ENCODE results near the gene TNFRSF1B.

The TNFRSF1B gene

DNA sequence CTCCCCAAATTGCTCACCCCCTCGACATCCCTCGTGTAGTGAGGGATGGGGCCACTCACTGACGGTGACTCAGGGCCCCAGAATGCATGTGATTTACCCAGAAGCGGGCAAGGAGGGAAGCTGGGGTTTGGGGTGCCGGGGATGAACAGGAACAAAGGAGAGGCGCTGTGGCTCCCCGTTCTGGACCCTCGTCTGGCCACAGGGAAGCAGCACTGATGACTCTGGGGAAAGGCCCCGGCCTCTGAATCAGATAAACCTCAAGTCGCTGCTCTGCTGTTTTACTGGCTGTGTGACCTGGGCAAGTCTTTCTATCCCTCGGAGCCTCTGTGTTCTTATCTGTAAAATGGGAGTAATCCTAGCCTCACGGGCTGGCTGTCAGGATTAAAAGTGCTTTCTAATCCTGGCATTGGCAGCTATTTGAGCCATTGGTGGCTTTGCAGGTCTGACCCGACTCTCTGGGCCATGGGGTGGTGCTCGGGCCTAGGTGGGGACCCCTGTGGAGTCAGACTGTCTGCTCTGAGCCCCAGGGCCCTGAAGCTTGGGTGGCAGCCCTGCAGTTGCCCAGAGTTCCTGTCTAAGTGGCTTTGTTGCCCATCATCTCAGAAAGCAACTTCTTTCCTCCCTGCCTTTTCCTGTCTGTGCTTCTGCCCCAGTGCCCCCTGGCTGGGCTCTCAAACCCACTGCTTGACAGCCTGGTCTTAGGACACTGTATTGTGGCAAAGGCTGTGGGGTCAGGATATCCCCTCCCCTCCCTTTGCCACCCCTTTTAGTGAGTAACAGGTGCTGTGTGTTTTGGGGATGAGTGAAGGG is 5.5 kb downstream of the TNFRSF1B start:
- 0 out of 2 replicates have a peak, but pooled peaks cover under 1% of the 10 kb centered on the region for H3K4me1 ChIP-seq (ENCODE audit: insufficient read depth, low read length)

DNA sequence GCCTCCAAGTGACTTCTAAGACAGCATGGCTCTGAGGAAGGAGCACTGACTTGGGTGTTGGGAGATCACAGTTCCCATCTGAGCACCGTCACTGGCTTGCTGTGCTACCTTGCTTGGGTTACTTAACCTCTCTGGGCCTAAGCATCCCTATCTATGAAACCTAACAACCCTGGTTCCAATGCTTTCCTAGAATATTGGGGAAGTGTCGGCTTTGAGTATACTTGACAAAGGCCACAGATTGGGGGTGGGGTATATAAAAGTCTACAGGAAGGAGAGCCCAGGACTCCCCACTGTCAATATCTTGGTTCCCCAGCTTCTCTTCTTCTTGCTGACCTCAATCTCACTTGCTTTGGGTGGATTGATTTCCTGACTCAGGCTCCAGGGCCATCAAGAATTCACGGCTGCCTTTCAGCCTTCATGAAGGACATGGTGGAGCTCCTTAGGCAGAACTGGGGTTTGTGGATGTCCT is 6.3 kb downstream of the TNFRSF1B start:
- Histone ChIP-seq H3K36me3 (ENCODE audit: insufficient read depth, low read length) (no peaks in the 10 kb centered on the region), H3K9ac (ENCODE audit: low read depth, low read length) (no peak overlapping the region), H3K4me3 (ENCODE audit: low read length) (no peak overlapping the region), H3K27me3 (ENCODE audit: insufficient read depth, low read length) (peaks cover 13% of the 10 kb centered on the region), H3K27ac (ENCODE audit: low read depth, low read length) (no peak overlapping the region), H3K4me1 (ENCODE audit: insufficient read depth, low read length) (peaks cover 7% of the 10 kb centered on the region; the same call in 1 of the 2 replicates), H3K9me3 (ENCODE audit: insufficient read depth, low read depth, low read length) (no peaks in the 10 kb centered on the region)
- 84% methylated on average over 2 of the region's 3 CpGs for WGBS

More for the DNA sequence above, 5.5 kb downstream of the TNFRSF1B start:
- no peak overlapping the region for H3K27ac ChIP-seq (ENCODE audit: low read depth, low read length)
- WGBS, result 90% methylated on average over 14 of the region's 14 CpGs
- H3K36me3 ChIP-seq (ENCODE audit: insufficient read depth, low read length), result no peaks in the 10 kb centered on the region
- H3K9me3 ChIP-seq (ENCODE audit: insufficient read depth, low read depth, low read length), result no peaks in the 10 kb centered on the region
- H3K4me3 ChIP-seq (ENCODE audit: low read length), result no peak overlapping the region
- H3K27me3 ChIP-seq (ENCODE audit: insufficient read depth, low read length), result peaks cover 21% of the 10 kb centered on the region
- no peak overlapping the region for H3K9ac ChIP-seq (ENCODE audit: low read depth, low read length)

DNA sequence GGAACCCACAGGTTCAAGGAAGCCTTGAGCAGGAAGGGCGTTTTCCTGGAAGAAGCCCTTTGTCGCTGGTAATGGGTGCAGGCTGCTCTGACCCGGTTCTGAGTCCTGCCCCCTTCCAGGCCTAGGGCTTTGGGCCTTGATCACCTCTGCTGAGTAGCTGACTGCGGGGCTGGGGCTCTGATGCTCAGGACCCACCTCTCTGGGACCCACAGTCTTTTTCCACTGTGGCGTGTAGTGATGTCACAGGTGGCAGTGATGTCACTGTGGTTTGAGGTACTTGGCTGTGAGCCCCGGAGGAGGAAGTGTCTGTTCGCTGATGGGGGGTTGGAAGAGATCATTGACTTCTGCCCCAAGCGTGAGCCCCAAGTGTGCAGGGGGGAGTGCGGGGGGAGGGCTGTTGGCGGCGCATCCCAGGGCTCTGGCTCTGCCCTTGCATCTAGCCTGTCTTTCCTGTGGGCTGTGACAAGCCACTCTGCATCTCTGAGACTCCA is 6.9 kb downstream of the TNFRSF1B start:
- Histone ChIP-seq H3K9me3 (ENCODE audit: insufficient read depth, low read depth, low read length) (no peaks in the 10 kb centered on the region), H3K27ac (ENCODE audit: low read depth, low read length) (no peak overlapping the region), H3K36me3 (ENCODE audit: insufficient read depth, low read length) (no peaks in the 10 kb centered on the region), H3K9ac (ENCODE audit: low read depth, low read length) (no peak overlapping the region), H3K27me3 (ENCODE audit: insufficient read depth, low read length) (peaks cover 8% of the 10 kb centered on the region; the same call in 1 of the 2 replicates), H3K4me1 (ENCODE audit: insufficient read depth, low read length) (peaks cover 9% of the 10 kb centered on the region; the same call in 1 of the 2 replicates), H3K4me3 (ENCODE audit: low read length) (no peak overlapping the region)
- WGBS, result 92% methylated on average over 11 of the region's 11 CpGs

DNA sequence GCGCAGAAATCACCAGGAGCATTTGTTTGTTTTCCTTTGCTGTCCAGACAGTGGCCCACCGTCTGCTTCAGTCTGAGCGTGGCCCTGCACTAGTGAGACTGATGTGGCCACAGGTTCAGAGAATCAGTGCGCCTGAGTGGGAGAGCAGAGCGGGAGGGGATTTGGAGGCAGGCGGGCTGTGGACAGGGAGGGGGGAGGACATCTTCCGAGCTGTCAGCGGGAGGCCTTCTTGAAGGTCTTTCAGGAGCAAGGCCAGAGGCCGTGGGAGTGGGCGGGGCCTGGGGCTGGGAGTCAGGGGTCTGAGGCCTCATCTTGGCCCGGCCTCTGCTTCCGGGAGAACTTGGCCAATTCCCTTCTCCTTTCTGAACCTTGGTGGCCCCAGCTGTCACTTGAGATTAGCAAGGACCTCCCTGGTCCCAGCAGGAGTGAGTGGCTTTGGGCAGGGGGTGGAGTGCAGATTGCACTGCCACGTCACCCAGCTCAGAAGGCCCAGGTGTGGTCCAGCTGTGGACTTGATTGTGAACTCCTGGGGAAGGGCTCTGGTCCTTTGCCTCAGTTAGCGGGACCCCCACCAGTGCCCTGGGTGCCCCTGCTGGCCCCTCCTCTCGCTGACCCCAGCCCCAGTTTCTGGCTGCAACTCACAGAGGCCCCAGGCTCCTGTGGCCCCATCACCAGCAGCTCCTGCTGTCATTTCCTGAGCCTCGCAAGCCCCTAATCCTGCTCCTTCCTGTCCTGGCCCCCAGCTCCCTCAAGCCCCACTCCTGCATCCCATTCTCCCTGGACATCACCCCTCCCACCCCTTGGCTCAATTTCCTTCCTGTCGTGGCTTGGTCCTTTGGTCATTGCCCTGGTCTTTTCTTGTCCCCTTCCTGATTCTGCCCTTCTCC is 8.4 kb downstream of the TNFRSF1B start:
- WGBS, result 69% methylated on average over 17 of the region's 17 CpGs
- Histone ChIP-seq H3K4me1 (ENCODE audit: insufficient read depth, low read length) (peaks cover 9% of the 10 kb centered on the region; the same call in 1 of the 2 replicates), H3K9me3 (ENCODE audit: insufficient read depth, low read depth, low read length) (no peaks in the 10 kb centered on the region), H3K4me3 (ENCODE audit: low read length) (no peak overlapping the region), H3K9ac (ENCODE audit: low read depth, low read length) (no peak overlapping the region), H3K27ac (ENCODE audit: low read depth, low read length) (no peak overlapping the region), H3K36me3 (ENCODE audit: insufficient read depth, low read length) (no peaks in the 10 kb centered on the region), H3K27me3 (ENCODE audit: insufficient read depth, low read length) (no peaks in the 10 kb centered on the region; the same call in 1 of the 2 replicates)

DNA sequence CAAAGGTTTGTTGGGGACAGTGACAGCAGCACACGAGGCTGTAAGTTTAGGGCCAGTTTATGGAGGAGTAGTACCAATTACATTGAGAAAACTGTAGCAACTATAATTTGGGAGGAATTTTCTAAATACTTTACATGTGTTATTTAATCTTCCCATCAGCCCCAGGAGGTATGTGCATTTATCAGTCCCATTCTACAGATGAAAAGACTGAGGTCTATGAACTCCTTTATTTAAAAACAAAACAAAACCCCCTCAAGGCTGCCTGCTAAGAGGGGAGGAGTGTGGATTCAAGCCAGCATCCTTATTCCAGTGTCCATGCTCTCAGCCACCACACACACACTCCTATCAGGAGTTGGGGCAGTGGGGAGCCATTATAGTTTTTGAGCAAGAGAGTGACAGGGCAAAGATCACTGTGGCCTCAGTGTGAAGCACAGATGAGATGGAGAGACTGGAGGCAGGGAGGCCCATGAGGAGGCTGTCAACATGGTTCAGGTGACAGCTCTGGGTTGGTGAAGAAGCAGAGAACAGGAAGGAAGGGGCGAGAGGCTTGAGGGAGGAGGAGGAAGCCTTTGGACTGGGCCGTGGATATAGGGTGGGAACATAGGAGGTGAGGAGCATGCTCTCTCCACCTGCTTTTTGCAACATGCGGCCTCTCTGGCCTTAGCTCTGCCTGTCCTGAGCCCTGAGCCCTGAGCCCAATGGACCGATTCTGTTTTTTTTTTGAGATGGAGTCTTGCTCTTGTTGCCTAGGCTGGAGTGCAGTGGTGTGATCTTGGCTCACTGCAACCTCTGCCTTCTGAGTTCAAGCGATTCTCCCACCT is 9.7 kb downstream of the TNFRSF1B start:
- Histone ChIP-seq H3K27me3 (ENCODE audit: insufficient read depth, low read length) (no peaks in the 10 kb centered on the region), H3K36me3 (ENCODE audit: insufficient read depth, low read length) (no peaks in the 10 kb centered on the region), H3K4me3 (ENCODE audit: low read length) (no peak overlapping the region), H3K4me1 (ENCODE audit: insufficient read depth, low read length) (peaks cover 9% of the 10 kb centered on the region; the same call in 1 of the 2 replicates), H3K27ac (ENCODE audit: low read depth, low read length) (no peak overlapping the region), H3K9me3 (ENCODE audit: insufficient read depth, low read depth, low read length) (no peaks in the 10 kb centered on the region), H3K9ac (ENCODE audit: low read depth, low read length) (no peak overlapping the region)
- 93% methylated on average over 6 of the region's 6 CpGs for WGBS

DNA sequence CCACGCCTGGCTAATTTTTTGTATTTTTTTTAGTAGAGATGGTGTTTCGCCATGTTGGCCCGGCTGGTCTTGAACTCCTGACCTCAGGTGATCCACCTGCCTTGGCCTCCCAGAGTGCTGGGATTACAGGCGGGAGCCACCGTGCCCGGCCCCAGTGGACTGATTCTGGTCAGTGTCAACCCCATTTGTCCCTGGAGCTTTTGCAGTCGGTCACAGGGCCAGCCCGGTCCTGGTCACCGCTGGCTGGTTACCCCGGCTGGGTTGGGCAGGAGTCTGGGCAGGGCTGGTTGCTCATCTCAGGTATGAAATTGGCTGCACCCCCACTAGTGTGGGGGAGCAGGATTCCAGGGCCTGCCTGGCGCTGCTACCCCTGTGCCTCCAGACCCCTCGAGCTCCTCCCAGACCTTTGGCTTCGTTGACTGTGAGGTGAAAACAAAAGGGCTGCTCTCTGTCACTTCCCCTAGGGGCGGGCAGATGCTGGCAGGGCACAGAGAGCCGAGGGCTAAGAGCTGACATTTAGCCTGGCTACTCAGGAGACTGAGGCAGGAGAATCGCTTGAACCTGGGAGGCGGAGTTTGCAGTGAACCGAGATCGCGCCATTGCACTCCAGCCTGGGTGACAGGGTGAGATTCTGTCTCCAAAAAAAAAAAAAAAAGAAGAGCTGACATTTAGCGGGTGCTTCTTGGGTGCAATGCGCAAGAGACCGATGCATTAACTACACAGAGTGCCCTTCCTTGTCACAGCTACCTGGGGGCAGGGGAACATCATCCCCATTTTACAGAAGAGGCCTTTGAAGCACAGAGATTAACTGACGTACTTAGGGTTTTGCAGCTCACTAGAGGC is 10.6 kb downstream of the TNFRSF1B start:
- Histone ChIP-seq H3K27me3 (ENCODE audit: insufficient read depth, low read length) (no peaks in the 10 kb centered on the region), H3K9ac (ENCODE audit: low read depth, low read length) (no peak overlapping the region), H3K36me3 (ENCODE audit: insufficient read depth, low read length) (no peaks in the 10 kb centered on the region), H3K4me1 (ENCODE audit: insufficient read depth, low read length) (peaks cover 9% of the 10 kb centered on the region; the same call in 1 of the 2 replicates), H3K4me3 (ENCODE audit: low read length) (no peak overlapping the region), H3K27ac (ENCODE audit: low read depth, low read length) (no peak overlapping the region), H3K9me3 (ENCODE audit: insufficient read depth, low read depth, low read length) (no peaks in the 10 kb centered on the region)
- 74% methylated on average over 24 of the region's 24 CpGs for WGBS

DNA sequence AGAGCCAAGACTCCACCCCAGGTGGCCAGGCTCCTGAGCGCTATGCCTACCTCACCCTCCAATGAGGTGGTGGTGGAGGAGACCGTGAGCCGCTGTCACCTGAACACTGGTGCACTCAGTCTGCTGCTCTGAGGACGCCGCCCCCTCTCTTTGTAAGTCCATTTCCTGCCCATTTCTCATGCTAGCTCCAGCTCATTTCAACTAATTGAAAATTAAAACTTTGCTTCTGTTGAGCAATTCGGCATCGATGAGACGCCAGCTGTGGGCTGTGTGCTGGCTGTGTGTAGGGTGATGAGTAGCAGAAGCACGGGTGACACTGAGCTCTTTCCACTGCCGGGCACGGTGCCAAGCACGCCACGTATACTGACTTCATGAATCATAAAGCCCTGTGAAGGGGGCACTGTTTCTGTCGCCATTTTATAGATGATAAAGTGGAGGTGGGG is 11.2 kb downstream of the TNFRSF1B start:
- WGBS, result 84% methylated on average over 14 of the region's 14 CpGs
- no peaks in the 10 kb centered on the region for H3K9me3 ChIP-seq (ENCODE audit: insufficient read depth, low read depth, low read length)
- no peak overlapping the region for H3K4me3 ChIP-seq (ENCODE audit: low read length)
- no peaks in the 10 kb centered on the region for H3K36me3 ChIP-seq (ENCODE audit: insufficient read depth, low read length)
- H3K27me3 ChIP-seq (ENCODE audit: insufficient read depth, low read length), result no peaks in the 10 kb centered on the region
- H3K9ac ChIP-seq (ENCODE audit: low read depth, low read length), result no peak overlapping the region
- H3K27ac ChIP-seq (ENCODE audit: low read depth, low read length), result no peak overlapping the region
- peaks cover 9% of the 10 kb centered on the region; the same call in 1 of the 2 replicates for H3K4me1 ChIP-seq (ENCODE audit: insufficient read depth, low read length)

DNA sequence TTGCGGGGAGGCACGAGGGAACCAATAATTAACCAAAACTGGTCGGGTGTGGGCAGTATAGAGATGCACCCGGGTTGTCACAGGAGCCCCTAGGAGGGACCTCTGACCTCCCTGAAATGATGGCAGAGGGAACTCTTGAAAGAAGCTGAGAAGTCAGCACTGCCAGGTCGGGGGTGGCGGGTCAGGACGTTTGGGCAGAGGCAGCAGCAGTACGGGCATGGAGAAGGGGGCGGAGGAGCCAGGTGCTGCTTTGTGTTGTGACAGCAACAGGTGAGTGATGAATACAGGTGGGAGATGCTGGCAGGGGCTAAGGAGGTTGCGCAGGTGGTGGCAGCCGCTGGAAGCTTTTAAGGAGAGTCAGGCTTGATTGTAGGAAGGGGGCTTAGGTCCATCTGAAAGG is 11.7 kb downstream of the TNFRSF1B start:
- H3K4me3 ChIP-seq (ENCODE audit: low read length), result no peak overlapping the region
- no peaks in the 10 kb centered on the region for H3K9me3 ChIP-seq (ENCODE audit: insufficient read depth, low read depth, low read length)
- no peak overlapping the region for H3K9ac ChIP-seq (ENCODE audit: low read depth, low read length)
- WGBS, result 82% methylated on average over 11 of the region's 11 CpGs
- no peak overlapping the region for H3K27ac ChIP-seq (ENCODE audit: low read depth, low read length)
- H3K27me3 ChIP-seq (ENCODE audit: insufficient read depth, low read length), result no peaks in the 10 kb centered on the region
- no peaks in the 10 kb centered on the region for H3K36me3 ChIP-seq (ENCODE audit: insufficient read depth, low read length)
- H3K4me1 ChIP-seq (ENCODE audit: insufficient read depth, low read length), result peaks cover 9% of the 10 kb centered on the region; the same call in 1 of the 2 replicates

DNA sequence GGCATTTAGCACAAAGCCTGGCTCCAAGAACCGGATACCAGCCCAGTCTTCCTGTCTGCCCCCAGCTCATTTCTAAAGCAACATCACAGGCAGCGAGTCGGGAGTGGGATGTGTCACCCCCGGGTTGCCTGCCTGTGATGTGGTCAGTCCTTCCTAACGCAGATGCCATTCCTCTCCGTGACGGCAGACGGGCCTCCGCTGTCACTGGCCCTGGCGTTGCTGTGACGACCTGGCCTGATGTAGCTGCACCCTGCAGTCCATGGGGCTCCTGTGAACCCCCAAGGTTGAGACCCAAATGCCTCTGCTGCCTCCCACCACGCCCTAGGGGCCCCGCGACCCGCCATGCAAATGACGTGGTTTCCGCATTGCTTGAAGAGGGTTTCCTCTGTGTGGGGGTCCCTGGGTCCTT is 12.3 kb downstream of the TNFRSF1B start:
- Histone ChIP-seq H3K9me3 (ENCODE audit: insufficient read depth, low read depth, low read length) (no peaks in the 10 kb centered on the region), H3K27ac (ENCODE audit: low read depth, low read length) (no peak overlapping the region), H3K9ac (ENCODE audit: low read depth, low read length) (no peak overlapping the region), H3K36me3 (ENCODE audit: insufficient read depth, low read length) (no peaks in the 10 kb centered on the region), H3K4me1 (ENCODE audit: insufficient read depth, low read length) (peaks cover 9% of the 10 kb centered on the region; the same call in 1 of the 2 replicates), H3K4me3 (ENCODE audit: low read length) (no peak overlapping the region), H3K27me3 (ENCODE audit: insufficient read depth, low read length) (no peaks in the 10 kb centered on the region)
- 77% methylated on average over 17 of the region's 17 CpGs for WGBS

DNA sequence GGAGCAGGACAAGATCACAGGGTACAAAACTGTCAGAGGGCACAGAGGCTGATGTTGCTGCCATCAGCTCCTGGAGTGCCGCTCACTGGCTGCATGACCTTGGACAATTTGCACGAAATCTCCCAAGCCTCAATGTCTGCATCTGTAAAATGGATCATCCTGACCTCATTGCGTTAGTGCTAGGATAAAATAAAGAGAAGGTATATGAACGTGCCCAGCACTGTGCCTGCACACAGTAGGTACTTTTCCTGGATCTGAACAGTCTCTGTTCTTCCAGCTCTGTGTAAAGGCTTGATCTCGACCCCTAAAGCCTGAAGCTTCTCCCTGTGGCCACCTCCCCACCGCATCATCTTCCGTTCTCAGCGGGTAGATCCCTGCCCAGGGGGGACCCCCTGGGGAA is 12.9 kb downstream of the TNFRSF1B start:
- H3K4me3 ChIP-seq (ENCODE audit: low read length), result no peak overlapping the region
- peaks cover 15% of the 10 kb centered on the region; the same call in 1 of the 2 replicates for H3K4me1 ChIP-seq (ENCODE audit: insufficient read depth, low read length)
- H3K27me3 ChIP-seq (ENCODE audit: insufficient read depth, low read length), result no peaks in the 10 kb centered on the region
- no peaks in the 10 kb centered on the region for H3K36me3 ChIP-seq (ENCODE audit: insufficient read depth, low read length)
- H3K9me3 ChIP-seq (ENCODE audit: insufficient read depth, low read depth, low read length), result no peaks in the 10 kb centered on the region
- H3K9ac ChIP-seq (ENCODE audit: low read depth, low read length), result no peak overlapping the region
- H3K27ac ChIP-seq (ENCODE audit: low read depth, low read length), result no peak overlapping the region
- 92% methylated on average over 8 of the region's 8 CpGs for WGBS
